ENCODE results near the gene LPIN2. TPM values are rescaled to one million over a fixed set of nuclear protein-coding genes. Genes with fewer than 3 reads are reported as not detected.

LPIN2 gene
- total and polyA plus RNA-seq, 8 donors = 24.3 to 63.2 (median 29.3) TPM

GRCh38 chr18:2992995-2993877 is 19.7 kb downstream of the LPIN2 start:
- intact Hi-C loops (cut with DNase I) = no loop called here
- Histone ChIP-seq H3K4me3 (no peak overlapping the region), H3K27me3 (no peaks in the 10 kb centered on the region), H3K27ac (no peak overlapping the region), H3K9me3 (no peaks in the 10 kb centered on the region), H3K36me3 (no peaks in the 10 kb centered on the region), H3K4me1 (peaks cover 0 to 53% of the 10 kb centered on the region in 2 donors)
- no peak for TF ChIP-seq CTCF (IDR thresholded peaks at IDR 0.05)
- DNase-seq (no peak), ATAC-seq (no peak)

- H3K36me3 ChIP-seq = no peaks in the 10 kb centered on the region
- no peak for ATAC-seq
- H3K27ac ChIP-seq = no peak overlapping the region
- no peak overlapping the region for H3K4me3 ChIP-seq
- H3K4me1 ChIP-seq = peaks cover 4 to 41% of the 10 kb centered on the region in 2 donors
- TF ChIP-seq CTCF (IDR thresholded peaks at IDR 0.05) = no peak
- no peak for DNase-seq
- no peaks in the 10 kb centered on the region for H3K9me3 ChIP-seq
- H3K27me3 ChIP-seq = no peaks in the 10 kb centered on the region
- intact Hi-C loops (cut with DNase I) = no loop called here
These were observed 21.8 kb downstream of the LPIN2 start for GRCh38 chr18:2990956-2991640.

GRCh38 chr18:2987876-2988790 is 24.8 kb downstream of the LPIN2 start:
- DNase-seq (no peak), ATAC-seq (peak; percentile 14)
- TF ChIP-seq CTCF (IDR thresholded peaks at IDR 0.05) = no peak
- Histone ChIP-seq H3K27me3 (no peaks in the 10 kb centered on the region), H3K4me1 (peaks cover 10 to 54% of the 10 kb centered on the region in 2 donors), H3K27ac (no peak overlapping the region), H3K36me3 (no peaks in the 10 kb centered on the region), H3K9me3 (no peaks in the 10 kb centered on the region), H3K4me3 (no peak overlapping the region)
- intact Hi-C loops (cut with DNase I) = loop anchor here in 1 of 2 donors (10.0 kb wide), 1 partner anchor 53 kb away; no protein-coding TSS in a partner anchor

GRCh38 chr18:2986150-2986865 is 26.6 kb downstream of the LPIN2 start:
- no peaks in the 10 kb centered on the region for H3K27me3 ChIP-seq
- H3K27ac ChIP-seq = peak overlapping the region; percentile 27 to 34
- no peaks in the 10 kb centered on the region for H3K36me3 ChIP-seq
- no peak for DNase-seq
- H3K4me3 ChIP-seq = no peak overlapping the region
- no peaks in the 10 kb centered on the region for H3K9me3 ChIP-seq
- H3K4me1 ChIP-seq = peaks cover 24 to 67% of the 10 kb centered on the region in 2 donors
- no peak for TF ChIP-seq CTCF (IDR thresholded peaks at IDR 0.05)
- intact Hi-C loops (cut with DNase I) = loop anchor here in 1 of 2 donors (10.0 kb wide), 1 partner anchor 52 kb away; no protein-coding TSS in a partner anchor
- ATAC-seq = peak; percentile 36
